GM21619 (cell line): ENCODE data around the gene FOSL1.
"Not testable (repeated sequence)": the region's sequence is repeated elsewhere in the genome, so short reads cannot be mapped to it uniquely, and the experiment has no call there.

Experiments used
- ATAC-seq: cut with Tn5 transposase; IDR thresholded peaks from one replicate; pipeline ENCODE4 v1.9.1; 2021; ENCODE audit not compliant: unreplicated experiment

Gene FOSL1

GRCh38 chr11:65896034-65896999 is 3.9 kb downstream of the FOSL1 start:
- no peak for ATAC-seq

DNA sequence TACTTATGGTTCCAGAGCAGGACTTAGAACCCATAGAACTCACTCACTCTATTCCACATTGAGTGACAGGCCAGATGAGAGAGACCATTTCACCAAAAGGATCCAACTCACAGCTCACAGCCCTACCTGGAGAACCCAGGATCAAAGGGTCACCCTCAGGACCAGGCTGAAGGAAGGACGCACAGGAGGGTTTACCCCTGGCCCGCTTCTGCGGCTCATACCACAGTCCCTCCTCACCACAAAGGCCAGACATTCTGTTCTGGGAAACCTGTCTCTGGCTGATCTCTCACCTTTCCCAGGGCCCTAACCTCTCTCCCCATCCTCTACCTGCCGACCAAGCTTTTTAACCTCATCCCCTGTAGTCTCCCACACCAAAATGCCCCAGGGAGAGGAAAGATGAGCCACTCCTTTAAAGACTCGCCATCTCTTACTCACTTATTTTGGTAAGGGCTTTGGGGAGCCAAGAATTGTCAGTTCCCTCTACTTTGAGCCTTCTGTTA is 4.7 kb downstream of the FOSL1 start:
- ATAC-seq: no peak

GRCh38 chr11:65894034-65894591 is 6.1 kb downstream of the FOSL1 start:
- ATAC-seq: no peak

- ATAC-seq: no peak
Observed at GRCh38 chr11:65892661-65893317, 7.4 kb downstream of the FOSL1 start.

DNA sequence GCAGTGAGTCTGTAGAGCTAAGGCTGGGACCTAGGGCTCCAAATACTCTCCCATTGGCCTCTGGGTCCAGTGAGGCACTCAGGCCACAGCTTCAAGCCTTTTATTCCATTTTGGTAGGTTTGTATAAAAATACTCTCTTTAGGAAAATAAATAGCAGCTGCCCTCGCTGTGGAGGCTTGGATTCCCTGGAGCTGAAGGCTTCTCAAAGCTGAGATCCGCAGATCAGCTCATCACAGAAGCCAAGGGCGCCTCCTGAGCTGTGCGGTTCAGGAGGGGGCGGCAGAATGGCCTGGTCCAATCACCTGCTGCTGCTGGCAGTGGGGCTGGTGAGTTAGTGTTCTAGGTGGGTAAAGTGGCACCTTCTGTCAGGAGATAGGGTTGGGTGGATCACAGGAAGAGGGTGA is 8.0 kb downstream of the FOSL1 start:
- ATAC-seq: not testable (repeated sequence)

DNA sequence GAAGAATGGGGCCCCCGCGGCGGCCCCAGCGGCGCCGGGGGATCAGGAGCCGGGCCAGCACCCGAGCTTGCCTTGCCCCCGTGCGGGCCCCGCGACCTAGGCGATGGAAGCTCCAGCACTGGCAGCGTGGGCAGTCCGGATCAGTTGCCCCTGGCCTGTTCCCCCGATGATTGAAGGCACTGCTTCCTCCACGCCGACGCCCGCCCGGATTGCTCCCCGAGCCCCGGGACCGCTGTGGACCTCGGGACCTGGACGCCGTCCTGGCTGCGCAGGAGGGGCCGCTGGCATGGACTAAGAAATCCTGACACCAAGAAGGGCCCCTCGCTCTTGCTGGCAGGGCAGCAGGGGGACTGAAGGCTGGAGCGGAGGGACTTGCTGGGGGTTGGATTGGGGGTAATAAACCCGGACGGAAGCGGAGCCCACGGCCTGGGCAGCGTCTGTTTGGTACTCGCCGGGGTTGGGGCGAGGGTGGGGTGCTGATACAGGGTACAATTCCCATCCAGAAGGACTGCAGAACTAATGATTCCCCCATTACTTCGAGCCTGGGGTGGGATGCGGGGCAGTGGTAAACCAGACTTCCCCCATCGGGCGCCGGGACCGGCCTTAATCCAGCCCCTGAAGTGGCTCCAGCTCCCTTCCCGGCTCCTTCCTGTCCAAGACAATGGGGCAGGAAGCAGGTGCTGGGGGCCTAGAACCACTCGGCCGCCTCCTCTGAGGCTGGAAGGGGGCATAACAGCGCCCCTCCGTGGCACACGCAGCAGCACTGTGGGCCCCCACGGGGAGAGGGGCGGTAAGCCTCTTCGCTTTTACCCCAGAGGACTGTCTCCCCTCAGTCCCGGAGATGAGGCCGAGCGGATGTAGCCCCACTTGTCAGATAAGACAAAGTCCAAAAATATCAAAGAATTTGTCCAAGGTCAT is 8.7 kb downstream of the FOSL1 start:
- no peak for ATAC-seq

- peak; percentile 45 for ATAC-seq
Observed at GRCh38 chr11:65890324-65891218, 9.6 kb downstream of the FOSL1 start, which contains the start of gene CCDC85B. TSS of gene CCDC85B (plus strand) at chr11:65890673. CDS start at chr11:65890784, 111 bp downstream.

DNA sequence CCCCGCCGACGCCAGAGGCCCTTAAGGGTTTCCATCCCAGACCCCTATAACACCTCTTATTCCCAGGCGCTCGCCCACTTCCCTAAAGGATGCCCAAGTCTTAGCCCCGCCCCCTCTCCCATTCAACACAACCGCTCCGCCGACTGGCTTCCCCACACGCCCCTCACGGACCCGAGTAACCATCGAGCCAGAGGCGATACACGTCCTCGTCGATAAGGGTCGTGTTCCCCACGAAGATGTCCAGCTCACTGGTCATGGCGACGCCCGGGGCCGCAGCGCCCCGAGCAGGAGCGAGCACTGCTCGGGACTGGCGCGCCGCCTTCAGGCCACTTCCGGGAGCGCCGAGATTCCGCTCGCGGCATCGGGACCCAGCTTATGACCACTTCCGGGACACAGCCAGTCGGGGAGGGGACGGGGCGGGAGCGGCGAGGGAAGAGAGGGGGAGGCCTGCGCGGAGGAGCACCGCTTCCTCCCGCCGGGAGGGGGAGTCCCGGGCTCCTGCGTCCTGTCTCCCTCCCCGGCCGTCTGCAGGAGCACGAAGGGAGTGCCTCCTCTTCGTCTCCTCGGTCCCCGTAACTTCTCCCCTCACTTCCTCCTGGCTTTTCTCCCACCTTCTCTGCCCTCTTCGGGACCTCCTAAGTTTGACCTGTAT is 11.9 kb downstream of the FOSL1 start, which contains the start of gene FIBP:
Gene FIBP (minus strand): TSS at position 309 of the 652 bp plus-strand sequence. CDS start 53 bp downstream, at position 256.
- peak; percentile 43 for ATAC-seq

DNA sequence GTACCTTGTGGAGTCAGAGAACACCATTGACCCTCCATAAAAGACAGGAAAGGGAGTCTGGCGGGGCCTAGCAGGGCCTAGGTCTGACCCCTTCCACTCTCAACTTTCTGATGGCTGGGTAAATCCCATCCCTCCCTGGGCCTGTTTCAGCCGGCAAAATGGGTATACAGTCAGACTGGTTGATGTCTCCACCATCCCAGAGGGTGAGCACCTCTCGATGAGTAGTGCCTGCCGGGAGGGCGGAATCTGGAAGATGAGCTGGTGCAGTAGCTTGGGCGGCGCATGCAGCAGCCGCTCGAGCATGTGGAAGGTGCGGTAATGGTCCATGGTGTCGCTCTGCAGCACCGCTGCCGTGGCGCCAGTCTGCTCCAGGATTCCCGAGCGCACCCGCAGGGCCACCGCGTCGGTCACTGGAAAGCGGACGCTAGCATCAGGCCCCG is 12.4 kb downstream of the FOSL1 start:
- ATAC-seq: peak; percentile 1

GRCh38 chr11:65886826-65887722 is 13.1 kb downstream of the FOSL1 start:
- no peak for ATAC-seq

DNA sequence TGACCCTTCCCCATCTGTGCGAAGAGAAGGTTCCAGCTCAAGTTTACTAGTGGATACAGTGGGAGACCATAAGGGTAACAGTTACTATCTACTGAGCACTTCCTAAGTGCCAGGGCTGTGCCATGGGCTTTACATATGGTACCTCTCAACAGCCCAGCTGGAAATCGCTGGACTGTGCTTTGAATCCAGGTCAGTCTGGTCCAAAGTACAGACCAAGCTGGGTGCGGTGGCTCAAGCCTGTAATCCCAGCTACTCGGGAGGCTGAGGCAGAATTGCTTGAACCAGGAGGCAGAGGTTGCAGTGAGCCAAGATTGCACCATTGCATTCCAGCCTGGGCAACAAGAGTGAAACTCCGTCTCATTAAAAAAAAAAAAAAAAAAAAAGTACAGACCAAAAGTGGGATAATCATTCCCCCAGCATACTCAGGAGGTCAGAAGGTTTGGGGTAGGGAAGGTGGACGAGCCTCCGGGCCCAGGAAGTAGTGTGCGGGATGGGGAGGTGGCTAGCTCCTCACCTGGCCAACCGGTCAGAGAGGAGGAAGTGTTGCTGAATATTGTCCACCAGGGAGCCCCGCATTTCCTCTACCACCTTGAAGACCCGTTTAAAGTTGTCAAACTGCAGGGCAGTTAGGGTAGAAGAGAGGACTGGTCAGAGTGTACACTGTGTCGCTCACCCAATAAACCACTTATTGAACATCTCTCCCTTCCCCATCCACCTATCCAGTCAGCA is 14.2 kb downstream of the FOSL1 start:
- no peak for ATAC-seq

- ATAC-seq: no peak
Observed at GRCh38 chr11:65885231-65885630, 15.0 kb downstream of the FOSL1 start.

GRCh38 chr11:65884716-65885092 is 15.5 kb downstream of the FOSL1 start:
- no peak for ATAC-seq

- no peak for ATAC-seq
Observed at GRCh38 chr11:65883786-65884715, 16.1 kb downstream of the FOSL1 start.

GRCh38 chr11:65883058-65883761 is 17.0 kb downstream of the FOSL1 start:
- ATAC-seq: no peak
